B cell (primary cell): Measurements from ENCODE around the gene RANBP9. TPM values are rescaled to one million over a fixed set of nuclear protein-coding genes. Genes with fewer than 3 reads are reported as not detected.

Experiments
- ATAC-seq: fragments of 200-7000 bp; cut with Tn5 transposase; one replicate; pipeline ENCODE4 v1.10.0; 2021; ENCODE audit warnings: low read depth, mild to moderate bottlenecking, moderate number of reproducible peaks, moderate library complexity
- CTCF ChIA-PET: fragments of 350-600 bp; sonication (Branson Sonifier 250); formaldehyde crosslinking; loops from one replicate; lab custom pipeline; 2021; ENCODE audit warnings: antibody characterized with exemption, inconsistent platforms; lab: Charles Lee
- POLR2A ChIA-PET: fragments of 350-600 bp; sonication (Branson Sonifier 250); formaldehyde crosslinking; loops from one replicate; lab custom pipeline; 2021; ENCODE audit warnings: antibody characterized with exemption; lab: Charles Lee
- DNase-seq: peaks from one replicate; pipeline ENCODE4 v3.0.0; 2013
- H2AFZ ChIP-seq: 2 replicates; pipeline ENCODE4 v1.6.1; 2012; ENCODE audit warnings: mild to moderate bottlenecking, low read depth, low read length; ENCODE audit not compliant: insufficient read depth, poor library complexity, severe bottlenecking
- H3K27ac ChIP-seq, 2 donors: 1 replicate in 1 of 2; 2 replicates in 1 of 2; pipeline ENCODE4 v1.5.1; 2012 to 2013; ENCODE audit warnings: low read length in 2 of 2, mild to moderate bottlenecking in 2 of 2, moderate library complexity in 1 of 2
- H3K27me3 ChIP-seq, 4 experiments: fragments of 200-600 bp in 1 of 4; sonication (generic) in 1 of 4; replicated peaks in 1 of 4; 1 replicate in 2 of 4; 2 replicates in 2 of 4; pipeline versions ENCODE4 v1.6.1 to v1.7.0; 2013 to 2016; ENCODE audit warnings: low read length in 3 of 4, mild to moderate bottlenecking in 2 of 4, mixed read lengths in 1 of 4, moderate library complexity in 1 of 4; ENCODE audit not compliant: insufficient read depth in 4 of 4, control insufficient read depth in 3 of 4; ENCODE audit errors: control extremely low read depth in 1 of 4
- H3K36me3 ChIP-seq, 2 experiments: replicated peaks in 1 of 2; 1 replicate in 1 of 2; 2 replicates in 1 of 2; pipeline versions ENCODE4 v1.6.1 to v1.7.1; 2013; ENCODE audit warnings: low read length in 1 of 2; ENCODE audit not compliant: insufficient read depth in 2 of 2, control insufficient read depth in 1 of 2; ENCODE audit errors: control extremely low read depth in 1 of 2, extremely low read depth in 1 of 2
- H3K4me1 ChIP-seq, 2 donors: fragments of 200-600 bp in 1 of 2; sonication (generic) in 1 of 2; 1 replicate in 1 of 2; 2 replicates in 1 of 2; pipeline versions ENCODE4 v1.5.1 to v1.6.1; 2013 to 2017; ENCODE audit warnings: low read length in 2 of 2; ENCODE audit not compliant: control insufficient read depth in 2 of 2, insufficient read depth in 2 of 2
- H3K4me2 ChIP-seq: replicated peaks from 2 replicates; pipeline ENCODE3; 2012; ENCODE audit warnings: mild to moderate bottlenecking, low read depth, low read length; ENCODE audit not compliant: poor library complexity, severe bottlenecking
- H3K4me3 ChIP-seq, 5 experiments: fragments of 200-600 bp in 1 of 5; sonication (generic) in 1 of 5; 1 replicate in 3 of 5; 2 replicates in 2 of 5; pipeline versions ENCODE4 v1.5.1 to v1.7.0; 2011 to 2016; ENCODE audit warnings: low read length in 4 of 5, mild to moderate bottlenecking in 4 of 5, low read depth in 2 of 5, control low read depth in 1 of 5, moderate library complexity in 1 of 5; ENCODE audit not compliant: insufficient read depth in 1 of 5; ENCODE audit errors: control extremely low read depth in 1 of 5, extremely low read depth in 1 of 5
- H3K79me2 ChIP-seq: fragments of 200-600 bp; sonication (generic); one replicate; pipeline ENCODE4 v1.6.0; 2016; ENCODE audit warnings: low read length; ENCODE audit not compliant: control insufficient read depth, insufficient read depth
- H3K9ac ChIP-seq: fragments of 200-600 bp; sonication (generic); 2 replicates; pipeline ENCODE4 v1.6.1; 2017; ENCODE audit warnings: mild to moderate bottlenecking, low read length, moderate library complexity
- H3K9me3 ChIP-seq, 3 donors: one replicate each; pipeline versions ENCODE4 v1.6.1 to v1.7.1; 2013; ENCODE audit warnings: low read length in 2 of 3; ENCODE audit not compliant: control insufficient read depth in 2 of 3, insufficient read depth in 1 of 3; ENCODE audit errors: control extremely low read depth in 1 of 3
- H4K20me1 ChIP-seq: 2 replicates; pipeline ENCODE4 v1.6.0; 2012; ENCODE audit warnings: mild to moderate bottlenecking, low read length; ENCODE audit not compliant: insufficient read depth, control insufficient read depth, poor library complexity, severe bottlenecking
- H3K27ac Mint-ChIP-seq: one replicate; pipeline ENCODE4 v1.8.0; 2021; ENCODE audit warnings: mixed read lengths
- H3K27me3 Mint-ChIP-seq: one replicate; pipeline ENCODE4 v1.8.0; 2021; ENCODE audit warnings: mixed read lengths
- H3K4me1 Mint-ChIP-seq: one replicate; pipeline ENCODE4 v1.8.0; 2021; ENCODE audit warnings: mixed read lengths
- H3K4me3 Mint-ChIP-seq: one replicate; pipeline ENCODE4 v1.8.0; 2021; ENCODE audit warnings: mixed read lengths
- H3K9me3 Mint-ChIP-seq: one replicate; pipeline ENCODE4 v1.8.0; 2022; ENCODE audit warnings: mixed read lengths; ENCODE audit not compliant: insufficient read depth
- EZH2 ChIP-seq: IDR thresholded peaks from 2 replicates; pipeline ENCODE4 v1.6.1; 2012; ENCODE audit warnings: borderline replicate concordance, low read depth, mild to moderate bottlenecking, moderate library complexity, low read length; ENCODE audit not compliant: insufficient read depth, poor library complexity, severe bottlenecking
- WGBS: methylation state at CpG from one replicate; pipeline ENCODE4 v1.1.5; 2013; ENCODE audit warnings: missing lambda C conversion rate; ENCODE audit not compliant: insufficient coverage; 5-methylcytosine and 5-hydroxymethylcytosine counted together
- intact Hi-C: fragments of 100-400 bp; cut with micrococcal nuclease; formaldehyde crosslinking; loops from one replicate; pipeline ENCODE4 v1.10.0; 2022
- polyA plus RNA-seq: library from polyadenylated mRNA; depleted of rRNA; stranded (reverse); fragments of >200 nt; gene quantifications from 2 replicates; pipeline ENCODE4 v1.2.3, GENCODE V29; 2012
- total RNA-seq, 2 donors: library from RNA; stranded (reverse); fragments of 120-200 nt in 1 of 2; gene quantifications; 1 replicate in 1 of 2; 2 replicates in 1 of 2; pipeline versions ENCODE4 v1.2.3 to v1.2.4, GENCODE V29; 2013 to 2022
- TF ChIP-seq, protein P1 (sequence below): fragments of 200-600 bp; IDR thresholded peaks from one replicate; pipeline ENCODE4 v1.8.0; 2022; ENCODE audit warnings: antibody characterized with exemption, mild to moderate bottlenecking

The RANBP9 gene
- total and polyA plus RNA-seq, 2 donors (not counting 1 experiment from before 2014, with no cell fraction given): 20.0 to 34.1 TPM

GRCh38 chr6:13742961-13743735 lies 31.5 kb upstream of the RANBP9 start:
- ATAC-seq: no peak
- intact Hi-C loops: no loop called here
- ChIA-PET CTCF (no interaction called here), POLR2A (no interaction called here)
- no peaks in the 10 kb centered on the region for H3K4me1 ChIP-seq
- H3K4me3 Mint-ChIP-seq: peak overlapping the region; percentile 13
- H3K9me3 ChIP-seq: peaks cover 0 to 15% (median 0%) of the 10 kb centered on the region in 3 donors
- peaks cover under 1% of the 10 kb centered on the region for H3K27me3 Mint-ChIP-seq
- 78% methylated on average over 55 of the region's 56 CpGs for WGBS
- H3K4me3 ChIP-seq: peak overlapping the region in 2 of 5 experiments; percentile 9 to 10
- no peaks in the 10 kb centered on the region for H3K79me2 ChIP-seq
- H3K27me3 ChIP-seq: no peaks in the 10 kb centered on the region
- TF ChIP-seq, protein P1, sequence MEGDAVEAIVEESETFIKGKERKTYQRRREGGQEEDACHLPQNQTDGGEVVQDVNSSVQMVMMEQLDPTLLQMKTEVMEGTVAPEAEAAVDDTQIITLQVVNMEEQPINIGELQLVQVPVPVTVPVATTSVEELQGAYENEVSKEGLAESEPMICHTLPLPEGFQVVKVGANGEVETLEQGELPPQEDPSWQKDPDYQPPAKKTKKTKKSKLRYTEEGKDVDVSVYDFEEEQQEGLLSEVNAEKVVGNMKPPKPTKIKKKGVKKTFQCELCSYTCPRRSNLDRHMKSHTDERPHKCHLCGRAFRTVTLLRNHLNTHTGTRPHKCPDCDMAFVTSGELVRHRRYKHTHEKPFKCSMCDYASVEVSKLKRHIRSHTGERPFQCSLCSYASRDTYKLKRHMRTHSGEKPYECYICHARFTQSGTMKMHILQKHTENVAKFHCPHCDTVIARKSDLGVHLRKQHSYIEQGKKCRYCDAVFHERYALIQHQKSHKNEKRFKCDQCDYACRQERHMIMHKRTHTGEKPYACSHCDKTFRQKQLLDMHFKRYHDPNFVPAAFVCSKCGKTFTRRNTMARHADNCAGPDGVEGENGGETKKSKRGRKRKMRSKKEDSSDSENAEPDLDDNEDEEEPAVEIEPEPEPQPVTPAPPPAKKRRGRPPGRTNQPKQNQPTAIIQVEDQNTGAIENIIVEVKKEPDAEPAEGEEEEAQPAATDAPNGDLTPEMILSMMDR: no peak
- no peaks in the 10 kb centered on the region for H4K20me1 ChIP-seq
- no peak overlapping the region for H3K27ac ChIP-seq
- no peak overlapping the region for H2AFZ ChIP-seq
- no peaks in the 10 kb centered on the region for H3K9me3 Mint-ChIP-seq
- DNase-seq: no peak
- peak overlapping the region; percentile 33 for H3K4me2 ChIP-seq
- H3K27ac Mint-ChIP-seq: no peak overlapping the region
- H3K36me3 ChIP-seq: no peaks in the 10 kb centered on the region
- peak overlapping the region; percentile 19 for H3K9ac ChIP-seq
- peaks cover 2% of the 10 kb centered on the region for H3K4me1 Mint-ChIP-seq

GRCh38 chr6:13741365-13741764 lies 29.7 kb upstream of the RANBP9 start:
- no peak overlapping the region for H3K4me3 Mint-ChIP-seq
- Histone ChIP-seq H3K4me2 (no peak overlapping the region), H3K9ac (no peak overlapping the region), H3K9me3 (peaks cover 0 to 11% (median 0%) of the 10 kb centered on the region in 3 donors), H3K27ac (no peak overlapping the region), H3K27me3 (no peaks in the 10 kb centered on the region), H2AFZ (no peak overlapping the region), H3K4me1 (no peaks in the 10 kb centered on the region), H4K20me1 (no peaks in the 10 kb centered on the region), H3K4me3 (no peak overlapping the region), H3K36me3 (no peaks in the 10 kb centered on the region), H3K79me2 (no peaks in the 10 kb centered on the region)
- ChIA-PET POLR2A (no interaction called here), CTCF (no interaction called here)
- WGBS: 95% methylated on average over 3 of the region's 4 CpGs
- no peak for TF ChIP-seq EZH2
- H3K9me3 Mint-ChIP-seq: no peaks in the 10 kb centered on the region
- no peak overlapping the region for H3K27ac Mint-ChIP-seq
- no peaks in the 10 kb centered on the region for H3K4me1 Mint-ChIP-seq
- ATAC-seq: no peak
- intact Hi-C loops: no loop called here
- no peak for DNase-seq
- H3K27me3 Mint-ChIP-seq: no peaks in the 10 kb centered on the region
